HUES48 (cell line): ENCODE results near the gene E2F7.
A peak's percentile ranks its signal among the peaks of the same experiment; 100 is the strongest.
"Not testable (repeated sequence)": the region's sequence is repeated elsewhere in the genome, so short reads cannot be mapped to it uniquely, and the experiment has no call there.

Experiments
- H3K27ac ChIP-seq: one replicate; pipeline ENCODE4 v1.7.0; 2013; ENCODE audit warnings: low read depth, low read length, inconsistent platforms
- H3K27me3 ChIP-seq: 2 replicates; pipeline ENCODE4 v1.6.1; 2013; ENCODE audit warnings: mild to moderate bottlenecking, low read length; ENCODE audit not compliant: control insufficient read depth, insufficient read depth
- H3K36me3 ChIP-seq: 2 replicates; pipeline ENCODE4 v1.6.1; 2013; ENCODE audit warnings: low read length; ENCODE audit not compliant: control insufficient read depth, insufficient read depth
- H3K4me1 ChIP-seq: 2 replicates; pipeline ENCODE4 v1.6.1; 2013; ENCODE audit warnings: mild to moderate bottlenecking, low read length; ENCODE audit not compliant: control insufficient read depth, insufficient read depth
- H3K4me3 ChIP-seq: 2 replicates; pipeline ENCODE4 v1.5.1; 2013; ENCODE audit warnings: mild to moderate bottlenecking, low read depth, low read length
- H3K9ac ChIP-seq: 2 replicates; pipeline ENCODE4 v1.6.1; 2013; ENCODE audit warnings: mild to moderate bottlenecking, low read depth, low read length, moderate library complexity
- H3K9me3 ChIP-seq: 2 replicates; pipeline ENCODE4 v1.6.1; 2013; ENCODE audit warnings: low read length; ENCODE audit not compliant: control insufficient read depth, insufficient read depth

Gene E2F7

GRCh38 chr12:77065361-77066204 is at the start of gene E2F7:
Gene E2F7, minus strand, starts transcription at chr12:77065569. Its CDS starts 934 bp downstream, at chr12:77064635.
- H3K27me3 ChIP-seq = no peaks in the 10 kb centered on the region
- H3K9ac ChIP-seq = peak within 1 kb of the TSS; percentile 90
- H3K4me1 ChIP-seq = peaks cover 14% of the 10 kb centered on the region
- peaks cover 34% of the 10 kb centered on the region for H3K36me3 ChIP-seq
- H3K4me3 ChIP-seq = peak within 1 kb of the TSS; percentile 89
- no peaks in the 10 kb centered on the region for H3K9me3 ChIP-seq
- peak within 1 kb of the TSS; percentile 97 for H3K27ac ChIP-seq

GRCh38 chr12:77113971-77114370 is 48.6 kb upstream of the E2F7 start:
- no peak overlapping the region for H3K4me3 ChIP-seq
- no peaks in the 10 kb centered on the region for H3K9me3 ChIP-seq
- no peak overlapping the region for H3K9ac ChIP-seq
- H3K4me1 ChIP-seq = no peaks in the 10 kb centered on the region
- H3K36me3 ChIP-seq = no peaks in the 10 kb centered on the region
- H3K27ac ChIP-seq = peak overlapping the region; percentile 42
- no peaks in the 10 kb centered on the region for H3K27me3 ChIP-seq

- no peaks in the 10 kb centered on the region for H3K27me3 ChIP-seq
- H3K4me3 ChIP-seq = no peak overlapping the region
- no peak overlapping the region for H3K27ac ChIP-seq
- no peaks in the 10 kb centered on the region for H3K36me3 ChIP-seq
- H3K9me3 ChIP-seq = no peaks in the 10 kb centered on the region
- H3K4me1 ChIP-seq = no peaks in the 10 kb centered on the region
- no peak overlapping the region for H3K9ac ChIP-seq
Measured at GRCh38 chr12:77108707-77109106, 43.3 kb upstream of the E2F7 start.

- no peak overlapping the region for H3K4me3 ChIP-seq
- H3K36me3 ChIP-seq = no peaks in the 10 kb centered on the region
- H3K9ac ChIP-seq = no peak overlapping the region
- H3K9me3 ChIP-seq = no peaks in the 10 kb centered on the region
- no peaks in the 10 kb centered on the region for H3K27me3 ChIP-seq
- no peak overlapping the region for H3K27ac ChIP-seq
- peaks cover 4% of the 10 kb centered on the region for H3K4me1 ChIP-seq
Measured at GRCh38 chr12:77107121-77107520, 41.8 kb upstream of the E2F7 start.

- H3K4me1 ChIP-seq = peaks cover 4% of the 10 kb centered on the region
- no peaks in the 10 kb centered on the region for H3K9me3 ChIP-seq
- no peak overlapping the region for H3K27ac ChIP-seq
- H3K4me3 ChIP-seq = no peak overlapping the region
- H3K9ac ChIP-seq = no peak overlapping the region
- no peaks in the 10 kb centered on the region for H3K27me3 ChIP-seq
- H3K36me3 ChIP-seq = no peaks in the 10 kb centered on the region
Measured at GRCh38 chr12:77104792-77105191, 39.4 kb upstream of the E2F7 start.

- H3K9me3 ChIP-seq = no peaks in the 10 kb centered on the region
- no peaks in the 10 kb centered on the region for H3K36me3 ChIP-seq
- H3K4me1 ChIP-seq = peaks cover 4% of the 10 kb centered on the region
- no peak overlapping the region for H3K27ac ChIP-seq
- H3K9ac ChIP-seq = no peak overlapping the region
- H3K27me3 ChIP-seq = no peaks in the 10 kb centered on the region
- H3K4me3 ChIP-seq = no peak overlapping the region
Measured at GRCh38 chr12:77104286-77104685, 38.9 kb upstream of the E2F7 start.

GRCh38 chr12:77102691-77103090 is 37.3 kb upstream of the E2F7 start:
- no peak overlapping the region for H3K4me3 ChIP-seq
- H3K4me1 ChIP-seq = peaks cover 4% of the 10 kb centered on the region
- no peak overlapping the region for H3K9ac ChIP-seq
- H3K9me3 ChIP-seq = no peaks in the 10 kb centered on the region
- H3K36me3 ChIP-seq = no peaks in the 10 kb centered on the region
- H3K27me3 ChIP-seq = no peaks in the 10 kb centered on the region
- H3K27ac ChIP-seq = no peak overlapping the region

GRCh38 chr12:77102123-77102522 is 36.8 kb upstream of the E2F7 start:
- no peaks in the 10 kb centered on the region for H3K36me3 ChIP-seq
- H3K9ac ChIP-seq = no peak overlapping the region
- H3K27ac ChIP-seq = no peak overlapping the region
- H3K4me1 ChIP-seq = peaks cover 4% of the 10 kb centered on the region
- no peaks in the 10 kb centered on the region for H3K27me3 ChIP-seq
- no peaks in the 10 kb centered on the region for H3K9me3 ChIP-seq
- H3K4me3 ChIP-seq = no peak overlapping the region

- Histone ChIP-seq H3K4me1 (peaks cover 4% of the 10 kb centered on the region), H3K9me3 (no peaks in the 10 kb centered on the region), H3K27ac (no peak overlapping the region), H3K9ac (no peak overlapping the region), H3K4me3 (no peak overlapping the region), H3K27me3 (no peaks in the 10 kb centered on the region), H3K36me3 (no peaks in the 10 kb centered on the region)
Measured at GRCh38 chr12:77099799-77100198, 34.4 kb upstream of the E2F7 start.

GRCh38 chr12:77097846-77098245 is 32.5 kb upstream of the E2F7 start:
- no peak overlapping the region for H3K27ac ChIP-seq
- no peaks in the 10 kb centered on the region for H3K27me3 ChIP-seq
- no peaks in the 10 kb centered on the region for H3K4me1 ChIP-seq
- H3K9ac ChIP-seq = no peak overlapping the region
- H3K9me3 ChIP-seq = no peaks in the 10 kb centered on the region
- no peak overlapping the region for H3K4me3 ChIP-seq
- no peaks in the 10 kb centered on the region for H3K36me3 ChIP-seq

- not testable (repeated sequence) for H3K9me3 ChIP-seq, H3K9ac ChIP-seq, H3K4me3 ChIP-seq, H3K36me3 ChIP-seq, H3K4me1 ChIP-seq, H3K27me3 ChIP-seq, H3K27ac ChIP-seq
Measured at GRCh38 chr12:77092227-77092626, 26.9 kb upstream of the E2F7 start.
